IPS DF 6.9 (cell line): ENCODE data around the gene ADRA1B.

Source experiments
- DNase-seq: peaks from one replicate; pipeline ENCODE4 v3.0.0-alpha.2; 2013; ENCODE audit warnings: low read depth, low spot score
- H3K27ac ChIP-seq: one replicate; pipeline ENCODE4 v1.5.1; 2013; ENCODE audit warnings: low read length, control low read depth
- H3K27me3 ChIP-seq: 2 replicates; pipeline ENCODE4 v1.6.1; 2013; ENCODE audit warnings: mild to moderate bottlenecking, low read length; ENCODE audit not compliant: control insufficient read depth, insufficient read depth
- H3K36me3 ChIP-seq: 2 replicates; pipeline ENCODE4 v1.6.1; 2013; ENCODE audit warnings: low read length; ENCODE audit not compliant: control insufficient read depth, insufficient read depth
- H3K4me1 ChIP-seq: 2 replicates; pipeline ENCODE4 v1.6.1; 2013; ENCODE audit warnings: low read length; ENCODE audit not compliant: control insufficient read depth, insufficient read depth
- H3K4me3 ChIP-seq: 2 replicates; pipeline ENCODE4 v1.5.1; 2013; ENCODE audit warnings: mild to moderate bottlenecking, low read length
- H3K9me3 ChIP-seq: 2 replicates; pipeline ENCODE4 v1.6.1; 2013; ENCODE audit warnings: low read length, inconsistent platforms; ENCODE audit not compliant: control insufficient read depth, insufficient read depth
- WGBS: extraction: QIAGEN DNeasy Blood & Tissue Kit; methylation state at CpG from one replicate; pipeline ENCODE4 v1.1.7; 2013; ENCODE audit warnings: mixed read lengths, missing lambda C conversion rate; ENCODE audit not compliant: insufficient read length, insufficient coverage; 5-methylcytosine and 5-hydroxymethylcytosine counted together

Gene ADRA1B

GRCh38 chr5:159915904-159916840, at the start of gene ADRA1B:
Gene ADRA1B (plus strand): TSS chr5:159916482. CDS start chr5:159916906, 424 bp downstream.
- Histone ChIP-seq H3K27ac (no peak within 1 kb of the TSS), H3K4me3 (peak within 1 kb of the TSS; percentile 51; the same call in 1 of the 2 replicates), H3K36me3 (no peaks in the 10 kb centered on the region), H3K27me3 (peaks cover 9% of the 10 kb centered on the region), H3K4me1 (no peaks in the 10 kb centered on the region; the same call in 1 of the 2 replicates), H3K9me3 (no peaks in the 10 kb centered on the region)
- WGBS, result no CpG with 5 or more reads among the region's 81 CpGs
- DNase-seq, result no peak

- H3K36me3 ChIP-seq, result no peaks in the 10 kb centered on the region
- no peaks in the 10 kb centered on the region for H3K9me3 ChIP-seq
- no CpG with 5 or more reads among the region's 2 CpGs for WGBS
- H3K4me1 ChIP-seq, result no peaks in the 10 kb centered on the region
- DNase-seq, result no peak
- no peak overlapping the region for H3K4me3 ChIP-seq
- H3K27ac ChIP-seq, result no peak overlapping the region
- no peaks in the 10 kb centered on the region; the same call in 1 of the 2 replicates for H3K27me3 ChIP-seq
Measured at GRCh38 chr5:159873680-159874079, 42.6 kb upstream of the ADRA1B start.

GRCh38 chr5:159874263-159874662, 42.0 kb upstream of the ADRA1B start:
- Histone ChIP-seq H3K4me3 (no peak overlapping the region), H3K36me3 (no peaks in the 10 kb centered on the region), H3K27me3 (no peaks in the 10 kb centered on the region; the same call in 1 of the 2 replicates), H3K27ac (no peak overlapping the region), H3K4me1 (peaks cover 3% of the 10 kb centered on the region; the same call in 1 of the 2 replicates), H3K9me3 (no peaks in the 10 kb centered on the region)
- DNase-seq, result no peak

GRCh38 chr5:159877016-159877415, 39.3 kb upstream of the ADRA1B start:
- no peaks in the 10 kb centered on the region for H3K9me3 ChIP-seq
- H3K36me3 ChIP-seq, result no peaks in the 10 kb centered on the region
- DNase-seq, result no peak
- no peak overlapping the region for H3K27ac ChIP-seq
- H3K4me3 ChIP-seq, result no peak overlapping the region
- WGBS, result no CpG with 5 or more reads among the region's 8 CpGs
- H3K4me1 ChIP-seq, result peaks cover 3% of the 10 kb centered on the region; the same call in 1 of the 2 replicates
- no peaks in the 10 kb centered on the region; the same call in 1 of the 2 replicates for H3K27me3 ChIP-seq

- WGBS, result no CpG with 5 or more reads among the region's 7 CpGs
- no peaks in the 10 kb centered on the region for H3K9me3 ChIP-seq
- no peak overlapping the region for H3K27ac ChIP-seq
- H3K27me3 ChIP-seq, result no peaks in the 10 kb centered on the region; the same call in 1 of the 2 replicates
- H3K36me3 ChIP-seq, result no peaks in the 10 kb centered on the region
- DNase-seq, result no peak
- H3K4me1 ChIP-seq, result peaks cover 3% of the 10 kb centered on the region; the same call in 1 of the 2 replicates
- no peak overlapping the region for H3K4me3 ChIP-seq
Measured at GRCh38 chr5:159877894-159878448, 38.3 kb upstream of the ADRA1B start.

GRCh38 chr5:159878988-159879471, 37.3 kb upstream of the ADRA1B start:
- DNase-seq, result peak; percentile 29
- peaks cover 3% of the 10 kb centered on the region; the same call in 1 of the 2 replicates for H3K4me1 ChIP-seq
- no peak overlapping the region for H3K27ac ChIP-seq
- no CpG with 5 or more reads among the region's 11 CpGs for WGBS
- H3K27me3 ChIP-seq, result no peaks in the 10 kb centered on the region; the same call in 1 of the 2 replicates
- H3K9me3 ChIP-seq, result no peaks in the 10 kb centered on the region
- no peaks in the 10 kb centered on the region for H3K36me3 ChIP-seq
- H3K4me3 ChIP-seq, result no peak overlapping the region

GRCh38 chr5:159880676-159881075, 35.6 kb upstream of the ADRA1B start:
- no peaks in the 10 kb centered on the region for H3K9me3 ChIP-seq
- WGBS, result no CpG with 5 or more reads among the region's 2 CpGs
- H3K27ac ChIP-seq, result no peak overlapping the region
- H3K4me3 ChIP-seq, result no peak overlapping the region
- H3K4me1 ChIP-seq, result peaks cover 3% of the 10 kb centered on the region; the same call in 1 of the 2 replicates
- no peak for DNase-seq
- H3K27me3 ChIP-seq, result no peaks in the 10 kb centered on the region
- H3K36me3 ChIP-seq, result no peaks in the 10 kb centered on the region

GRCh38 chr5:159881967-159882366, 34.3 kb upstream of the ADRA1B start:
- no CpG with 5 or more reads among the region's 2 CpGs for WGBS

GRCh38 chr5:159883522-159883950, 32.7 kb upstream of the ADRA1B start:
- Histone ChIP-seq H3K4me3 (no peak overlapping the region), H3K27me3 (no peaks in the 10 kb centered on the region)
- no peak for DNase-seq

More at GRCh38 chr5:159881967-159882366, 34.3 kb upstream of the ADRA1B start:
- no peak for DNase-seq
- Histone ChIP-seq H3K4me1 (peaks cover 3% of the 10 kb centered on the region; the same call in 1 of the 2 replicates), H3K4me3 (no peak overlapping the region), H3K27me3 (no peaks in the 10 kb centered on the region), H3K27ac (no peak overlapping the region), H3K36me3 (no peaks in the 10 kb centered on the region), H3K9me3 (no peaks in the 10 kb centered on the region)

GRCh38 chr5:159884917-159885620, 31.2 kb upstream of the ADRA1B start:
- Histone ChIP-seq H3K4me3 (no peak overlapping the region), H3K36me3 (no peaks in the 10 kb centered on the region), H3K27ac (no peak overlapping the region), H3K9me3 (no peaks in the 10 kb centered on the region), H3K27me3 (no peaks in the 10 kb centered on the region), H3K4me1 (no peaks in the 10 kb centered on the region)
- DNase-seq, result no peak

More at GRCh38 chr5:159883522-159883950, 32.7 kb upstream of the ADRA1B start:
- Histone ChIP-seq H3K4me1 (peaks cover 3% of the 10 kb centered on the region; the same call in 1 of the 2 replicates), H3K9me3 (no peaks in the 10 kb centered on the region), H3K27ac (no peak overlapping the region), H3K36me3 (no peaks in the 10 kb centered on the region)
